ENCODE results near the gene C9orf40.

Gene C9orf40

GRCh38 chr9:74901001-74901400, 51.7 kb downstream of the C9orf40 start:
- TF ChIP-seq ZNF274 (IDR thresholded peaks at IDR 0.05; ENCODE audit: low read depth, low read length), result no peak
- no peak for TF ChIP-seq YY1 (IDR thresholded peaks at IDR 0.05; ENCODE audit: insufficient read depth, insufficient read length)
- no peak for TF ChIP-seq SUZ12 (IDR thresholded peaks at IDR 0.05; ENCODE audit: extremely low read depth, insufficient read depth, insufficient read length)
- H3K36me3 ChIP-seq (ENCODE audit: insufficient read depth, insufficient read length, low read length), result no peaks in the 10 kb centered on the region
- no peaks in the 10 kb centered on the region for H3K4me1 ChIP-seq (ENCODE audit: insufficient read depth, insufficient read length)
- no peaks in the 10 kb centered on the region for H3K9me3 ChIP-seq (ENCODE audit: insufficient read depth, low read length)
- H3K27me3 ChIP-seq (ENCODE audit: insufficient read depth, insufficient read length), result no peaks in the 10 kb centered on the region
- DNase-seq (ENCODE audit: low read depth, low spot score), result no peak
- H3K9ac ChIP-seq (ENCODE audit: insufficient read length, low read depth), result no peak overlapping the region
- no peak overlapping the region for H3K4me3 ChIP-seq (ENCODE audit: insufficient read length, low read depth)
